ENCODE data around the gene RBFOX1. TPM values are rescaled to one million over a fixed set of nuclear protein-coding genes. Genes with fewer than 3 reads are reported as not detected.

The RBFOX1 gene
- total RNA-seq, 8 experiments from 2014 or later, result 1.4 to 77.7 (median 41.3) TPM; not detected in 2

GRCh38 chr16:7541026-7541425 is 208.4 kb downstream of the RBFOX1 start:
- Histone ChIP-seq H3K27ac (no peak overlapping the region), H3K4me1 (replicated peaks in 1 of 2) (peaks cover 0 to 11% of the 10 kb centered on the region in 2 donors), H3K4me3 (no peak overlapping the region)
- 0 to 96% (median 40%) methylated on average over 2 to 3 of the region's 3 CpGs; no CpG with 5 or more reads in 5 of the 10 experiments for WGBS, 10 experiments
- in situ Hi-C loops (cut with MboI; ENCODE audit: low pct_unique_long_range_greater_than_20kb in 2 of 9, low sequenced_read_pairs in 9 of 9, unreplicated experiment in 9 of 9), result no loop called here
- no peak for ATAC-seq (replicated peaks in 6 of 8)

GRCh38 chr16:7545251-7545650 is 212.6 kb downstream of the RBFOX1 start:
- H3K4me1 ChIP-seq (replicated peaks in 1 of 2), result peaks cover 0 to 25% of the 10 kb centered on the region in 2 donors
- in situ Hi-C loops (cut with MboI; ENCODE audit: low pct_unique_long_range_greater_than_20kb in 2 of 9, low sequenced_read_pairs in 9 of 9, unreplicated experiment in 9 of 9), result no loop called here
- WGBS, 10 experiments, result 0 to 80% (median 25%) methylated on average over 1 to 6 of the region's 9 CpGs; no CpG with 5 or more reads in 3 of the 10 experiments

GRCh38 chr16:7546948-7547347 is 214.3 kb downstream of the RBFOX1 start:
- Histone ChIP-seq H3K27ac (no peak overlapping the region), H3K4me1 (replicated peaks in 1 of 2) (peaks cover 0 to 28% of the 10 kb centered on the region in 2 donors), H3K4me3 (no peak overlapping the region)
- 0 to 43% (median 11%) methylated on average over 1 to 3 of the region's 4 CpGs; no CpG with 5 or more reads in 1 of the 10 experiments for WGBS, 10 experiments
- in situ Hi-C loops (cut with MboI; ENCODE audit: low pct_unique_long_range_greater_than_20kb in 2 of 9, low sequenced_read_pairs in 9 of 9, unreplicated experiment in 9 of 9), result no loop called here
- peak in 4 of 8 experiments; percentile 89 to 93 (median 91) for ATAC-seq (replicated peaks in 6 of 8)

More at GRCh38 chr16:7545251-7545650, 212.6 kb downstream of the RBFOX1 start:
- Histone ChIP-seq H3K27ac (no peak overlapping the region), H3K4me3 (no peak overlapping the region)
- ATAC-seq (replicated peaks in 6 of 8), result no peak

- WGBS, 10 experiments, result 15 to 94% (median 58%) methylated on average over 2 to 4 of the region's 4 CpGs; no CpG with 5 or more reads in 1 of the 10 experiments
- in situ Hi-C loops (cut with MboI; ENCODE audit: low pct_unique_long_range_greater_than_20kb in 2 of 9, low sequenced_read_pairs in 9 of 9, unreplicated experiment in 9 of 9), result no loop called here
These were observed 215.1 kb downstream of the RBFOX1 start for GRCh38 chr16:7547736-7548135.

GRCh38 chr16:7548796-7549318 is 216.2 kb downstream of the RBFOX1 start:
- Histone ChIP-seq H3K4me3 (no peak overlapping the region), H3K4me1 (replicated peaks in 1 of 2) (peaks cover 0 to 39% of the 10 kb centered on the region in 2 donors), H3K27ac (no peak overlapping the region)
- in situ Hi-C loops (cut with MboI; ENCODE audit: low pct_unique_long_range_greater_than_20kb in 2 of 9, low sequenced_read_pairs in 9 of 9, unreplicated experiment in 9 of 9), result no loop called here
- 18 to 100% (median 58%) methylated on average over 1 to 4 of the region's 4 CpGs for WGBS, 10 experiments
- ATAC-seq (replicated peaks in 6 of 8), result no peak

More at GRCh38 chr16:7547736-7548135, 215.1 kb downstream of the RBFOX1 start:
- Histone ChIP-seq H3K4me1 (replicated peaks in 1 of 2) (peaks cover 0 to 36% of the 10 kb centered on the region in 2 donors), H3K27ac (no peak overlapping the region), H3K4me3 (no peak overlapping the region)
- ATAC-seq (replicated peaks in 6 of 8), result no peak

- H3K27ac ChIP-seq, result no peak overlapping the region
- 0 to 83% (median 57%) methylated on average over 2 to 5 of the region's 7 CpGs; no CpG with 5 or more reads in 4 of the 10 experiments for WGBS, 10 experiments
- ATAC-seq (replicated peaks in 6 of 8), result no peak
- peaks cover 0 to 34% of the 10 kb centered on the region in 2 donors for H3K4me1 ChIP-seq (replicated peaks in 1 of 2)
- in situ Hi-C loops (cut with MboI; ENCODE audit: low pct_unique_long_range_greater_than_20kb in 2 of 9, low sequenced_read_pairs in 9 of 9, unreplicated experiment in 9 of 9), result no loop called here
- no peak overlapping the region for H3K4me3 ChIP-seq
These were observed 217.5 kb downstream of the RBFOX1 start for GRCh38 chr16:7550096-7550495.

GRCh38 chr16:7555459-7555858 is 222.8 kb downstream of the RBFOX1 start:
- no peak for ATAC-seq (replicated peaks in 6 of 8)
- no peak overlapping the region for H3K27ac ChIP-seq
- H3K4me3 ChIP-seq, result no peak overlapping the region
- in situ Hi-C loops (cut with MboI; ENCODE audit: low pct_unique_long_range_greater_than_20kb in 2 of 9, low sequenced_read_pairs in 9 of 9, unreplicated experiment in 9 of 9), result no loop called here
- WGBS, 10 experiments, result 23 to 100% (median 80%) methylated on average over 1 to 7 of the region's 7 CpGs; no CpG with 5 or more reads in 1 of the 10 experiments
- peaks cover 0 to 13% of the 10 kb centered on the region in 2 donors for H3K4me1 ChIP-seq (replicated peaks in 1 of 2)

GRCh38 chr16:7561908-7562405 is 229.3 kb downstream of the RBFOX1 start:
- 0 to 100% (median 39%) methylated on average over 1 to 4 of the region's 5 CpGs for WGBS, 10 experiments
- no peaks in the 10 kb centered on the region for H3K4me1 ChIP-seq (replicated peaks in 1 of 2)
- no peak overlapping the region for H3K4me3 ChIP-seq
- in situ Hi-C loops (cut with MboI; ENCODE audit: low pct_unique_long_range_greater_than_20kb in 2 of 9, low sequenced_read_pairs in 9 of 9, unreplicated experiment in 9 of 9), result no loop called here
- no peak for ATAC-seq (replicated peaks in 6 of 8)
- H3K27ac ChIP-seq, result no peak overlapping the region

- Histone ChIP-seq H3K4me3 (no peak overlapping the region), H3K4me1 (replicated peaks in 1 of 2) (no peaks in the 10 kb centered on the region), H3K27ac (no peak overlapping the region)
- ATAC-seq (replicated peaks in 6 of 8), result no peak
- 14 to 85% (median 66%) methylated on average over 3 to 9 of the region's 9 CpGs; no CpG with 5 or more reads in 1 of the 10 experiments for WGBS, 10 experiments
- in situ Hi-C loops (cut with MboI; ENCODE audit: low pct_unique_long_range_greater_than_20kb in 2 of 9, low sequenced_read_pairs in 9 of 9, unreplicated experiment in 9 of 9), result no loop called here
These were observed 233.7 kb downstream of the RBFOX1 start for GRCh38 chr16:7566360-7566759.

- 7 to 90% (median 58%) methylated on average over 1 to 9 of the region's 10 CpGs for WGBS, 10 experiments
- no peak for ATAC-seq (replicated peaks in 6 of 8)
- Histone ChIP-seq H3K4me3 (no peak overlapping the region), H3K4me1 (replicated peaks in 1 of 2) (no peaks in the 10 kb centered on the region), H3K27ac (no peak overlapping the region)
- in situ Hi-C loops (cut with MboI; ENCODE audit: low pct_unique_long_range_greater_than_20kb in 2 of 9, low sequenced_read_pairs in 9 of 9, unreplicated experiment in 9 of 9), result no loop called here
These were observed 238.7 kb downstream of the RBFOX1 start for GRCh38 chr16:7571366-7571765.

GRCh38 chr16:7577588-7577987 is 244.9 kb downstream of the RBFOX1 start:
- 0 to 100% (median 90%) methylated on average over 1 to 2 of the region's 2 CpGs; no CpG with 5 or more reads in 3 of the 10 experiments for WGBS, 10 experiments

GRCh38 chr16:7579454-7579853 is 246.8 kb downstream of the RBFOX1 start:
- in situ Hi-C loops (cut with MboI; ENCODE audit: low pct_unique_long_range_greater_than_20kb in 2 of 9, low sequenced_read_pairs in 9 of 9, unreplicated experiment in 9 of 9), result no loop called here
- 10 to 92% (median 56%) methylated on average over 2 to 8 of the region's 8 CpGs; no CpG with 5 or more reads in 4 of the 10 experiments for WGBS, 10 experiments

More at GRCh38 chr16:7577588-7577987, 244.9 kb downstream of the RBFOX1 start:
- H3K27ac ChIP-seq, result no peak overlapping the region
- no peak overlapping the region for H3K4me3 ChIP-seq
- ATAC-seq (replicated peaks in 6 of 8), result no peak
- H3K4me1 ChIP-seq (replicated peaks in 1 of 2), result no peaks in the 10 kb centered on the region
- in situ Hi-C loops (cut with MboI; ENCODE audit: low pct_unique_long_range_greater_than_20kb in 2 of 9, low sequenced_read_pairs in 9 of 9, unreplicated experiment in 9 of 9), result no loop called here

GRCh38 chr16:7581175-7581574 is 248.5 kb downstream of the RBFOX1 start:
- H3K4me1 ChIP-seq (replicated peaks in 1 of 2), result peaks cover 0 to 11% of the 10 kb centered on the region in 2 donors
- H3K4me3 ChIP-seq, result no peak overlapping the region
- ATAC-seq (replicated peaks in 6 of 8), result no peak
- 0 to 100% (median 54%) methylated on average over 1 to 6 of the region's 6 CpGs; no CpG with 5 or more reads in 1 of the 10 experiments for WGBS, 10 experiments
- in situ Hi-C loops (cut with MboI; ENCODE audit: low pct_unique_long_range_greater_than_20kb in 2 of 9, low sequenced_read_pairs in 9 of 9, unreplicated experiment in 9 of 9), result no loop called here
- H3K27ac ChIP-seq, result no peak overlapping the region

More at GRCh38 chr16:7579454-7579853, 246.8 kb downstream of the RBFOX1 start:
- H3K4me1 ChIP-seq (replicated peaks in 1 of 2), result no peaks in the 10 kb centered on the region
- no peak overlapping the region for H3K27ac ChIP-seq
- no peak for ATAC-seq (replicated peaks in 6 of 8)
- H3K4me3 ChIP-seq, result no peak overlapping the region
